Kidney (tissue), 14 donors: Measurements from ENCODE around the gene ABCA4. TPM values are rescaled to one million over a fixed set of nuclear protein-coding genes. Genes with fewer than 3 reads are reported as not detected.
"Not testable (repeated sequence)": the region's sequence is repeated elsewhere in the genome, so short reads cannot be mapped to it uniquely, and the experiment has no call there.

Source experiments
- DNase-seq, 5 donors: peaks; one replicate each; pipeline ENCODE4 v3.0.0-alpha.2; 2013 to 2020
- FAIRE-seq: peaks from 2 replicates; lab custom pipeline; 2012; peaks lifted over from hg19 to GRCh38; lab: Jason Lieb, UNC
- H3K27ac ChIP-seq, 2 donors: one replicate each; pipeline ENCODE4 v1.7.0; 2013; ENCODE audit warnings: low read depth in 2 of 2, low read length in 2 of 2, inconsistent platforms in 1 of 2
- H3K27me3 ChIP-seq: one replicate; pipeline ENCODE4 v1.7.1; 2013; ENCODE audit warnings: low read length, inconsistent platforms; ENCODE audit not compliant: control insufficient read depth, insufficient read depth
- H3K36me3 ChIP-seq, 3 donors: one replicate each; pipeline versions ENCODE4 v1.7.0 to v1.7.1; 2013; ENCODE audit warnings: low read length in 3 of 3, control low read depth in 1 of 3, inconsistent platforms in 1 of 3; ENCODE audit not compliant: insufficient read depth in 3 of 3, control insufficient read depth in 2 of 3
- H3K4me1 ChIP-seq, 3 donors: one replicate each; pipeline versions ENCODE4 v1.7.0 to v1.7.1; 2013; ENCODE audit warnings: low read length in 3 of 3, inconsistent platforms in 1 of 3, low read depth in 1 of 3; ENCODE audit not compliant: control insufficient read depth in 2 of 3, insufficient read depth in 2 of 3
- H3K4me3 ChIP-seq, 3 donors: one replicate each; pipeline versions ENCODE4 v1.7.0 to v1.8.1; 2013; ENCODE audit warnings: low read length in 3 of 3, control low read depth in 1 of 3, inconsistent platforms in 1 of 3
- H3K9ac ChIP-seq, 3 donors: one replicate each; pipeline versions ENCODE4 v1.7.0 to v1.7.1; 2013; ENCODE audit warnings: low read length in 3 of 3, control low read depth in 1 of 3, inconsistent platforms in 1 of 3
- H3K9me3 ChIP-seq, 3 donors: one replicate each; pipeline versions ENCODE4 v1.7.0 to v1.7.1; 2013; ENCODE audit warnings: low read length in 3 of 3, control low read depth in 1 of 3, inconsistent platforms in 1 of 3; ENCODE audit not compliant: control insufficient read depth in 2 of 3, insufficient read depth in 1 of 3
- intact Hi-C: fragments of 100-400 bp; cut with DNase I; formaldehyde crosslinking; loops from one replicate; pipeline ENCODE4 v1.11.1; 2022
- polyA plus RNA-seq: library from polyadenylated mRNA; stranded (reverse); fragments of 350-450 nt; fragmentation: Illumina TruSeq; extraction: RNeasy Lipid Tissue Mini Kit (QIAGEN cat#74804); gene quantifications from one replicate; pipeline ENCODE4 v1.2.3, GENCODE V29; 2014; ENCODE audit warnings: low read depth, low replicate concordance; ENCODE audit not compliant: insufficient read depth
- total RNA-seq: library from RNA; stranded (reverse); fragmentation: NEBNext Ultra II Directional; extraction: Animal tissue kit (Norgen Biotek cat#: 25700); gene quantifications from one replicate; pipeline ENCODE4 v1.2.1, GENCODE V29; 2021
- TF ChIP-seq, protein P1 (sequence below): IDR thresholded peaks from 3 replicates; pipeline ENCODE4 v1.5.1; 2012; ENCODE audit warnings: mild to moderate bottlenecking, moderate library complexity, borderline replicate concordance; ENCODE audit not compliant: insufficient read depth; ENCODE audit errors: extremely low read depth
- donor health status: control.
- donor health status: control.
- donor health status: control.
- donor health status: control.
- donor health status: control.
- donor health status: DM: yes; HTN: yes; CAD: no.
- donor health status: Normal renal cell carcinoma (clear cell type).

ABCA4 gene
- total and polyA plus RNA-seq, 2 donors from 2014 or later = 1.5 to 2.1 TPM

DNA sequence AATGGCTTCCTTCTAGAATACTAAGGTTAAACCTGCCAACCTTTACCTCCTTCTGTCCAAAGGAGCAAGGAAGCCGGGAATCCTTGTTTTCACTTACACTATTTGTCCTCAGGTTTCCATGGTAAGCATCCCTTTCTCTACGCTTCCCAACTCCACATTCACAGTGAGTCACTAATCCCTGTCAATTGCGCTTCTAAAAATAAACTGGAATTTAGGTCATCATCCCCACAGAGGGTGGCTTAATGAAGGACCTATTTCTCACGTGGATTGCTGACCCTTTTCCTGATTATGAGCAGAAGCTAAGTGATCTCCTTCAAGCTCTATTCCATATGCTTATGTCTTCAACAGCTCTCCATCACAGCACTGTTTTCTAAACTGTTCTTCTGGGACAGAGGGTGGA, 39.9 kb upstream of the ABCA4 start:
- Histone ChIP-seq H3K4me3 (no peak overlapping the region), H3K27ac (no peak overlapping the region), H3K9me3 (no peaks in the 10 kb centered on the region), H3K4me1 (no peaks in the 10 kb centered on the region), H3K9ac (no peak overlapping the region), H3K27me3 (no peaks in the 10 kb centered on the region), H3K36me3 (no peaks in the 10 kb centered on the region)
- DNase-seq = peak in 1 of 5 donors; percentile 11
- intact Hi-C loops = no loop called here
- TF ChIP-seq, protein P1, sequence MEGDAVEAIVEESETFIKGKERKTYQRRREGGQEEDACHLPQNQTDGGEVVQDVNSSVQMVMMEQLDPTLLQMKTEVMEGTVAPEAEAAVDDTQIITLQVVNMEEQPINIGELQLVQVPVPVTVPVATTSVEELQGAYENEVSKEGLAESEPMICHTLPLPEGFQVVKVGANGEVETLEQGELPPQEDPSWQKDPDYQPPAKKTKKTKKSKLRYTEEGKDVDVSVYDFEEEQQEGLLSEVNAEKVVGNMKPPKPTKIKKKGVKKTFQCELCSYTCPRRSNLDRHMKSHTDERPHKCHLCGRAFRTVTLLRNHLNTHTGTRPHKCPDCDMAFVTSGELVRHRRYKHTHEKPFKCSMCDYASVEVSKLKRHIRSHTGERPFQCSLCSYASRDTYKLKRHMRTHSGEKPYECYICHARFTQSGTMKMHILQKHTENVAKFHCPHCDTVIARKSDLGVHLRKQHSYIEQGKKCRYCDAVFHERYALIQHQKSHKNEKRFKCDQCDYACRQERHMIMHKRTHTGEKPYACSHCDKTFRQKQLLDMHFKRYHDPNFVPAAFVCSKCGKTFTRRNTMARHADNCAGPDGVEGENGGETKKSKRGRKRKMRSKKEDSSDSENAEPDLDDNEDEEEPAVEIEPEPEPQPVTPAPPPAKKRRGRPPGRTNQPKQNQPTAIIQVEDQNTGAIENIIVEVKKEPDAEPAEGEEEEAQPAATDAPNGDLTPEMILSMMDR = no peak
- no peak for FAIRE-seq

DNA sequence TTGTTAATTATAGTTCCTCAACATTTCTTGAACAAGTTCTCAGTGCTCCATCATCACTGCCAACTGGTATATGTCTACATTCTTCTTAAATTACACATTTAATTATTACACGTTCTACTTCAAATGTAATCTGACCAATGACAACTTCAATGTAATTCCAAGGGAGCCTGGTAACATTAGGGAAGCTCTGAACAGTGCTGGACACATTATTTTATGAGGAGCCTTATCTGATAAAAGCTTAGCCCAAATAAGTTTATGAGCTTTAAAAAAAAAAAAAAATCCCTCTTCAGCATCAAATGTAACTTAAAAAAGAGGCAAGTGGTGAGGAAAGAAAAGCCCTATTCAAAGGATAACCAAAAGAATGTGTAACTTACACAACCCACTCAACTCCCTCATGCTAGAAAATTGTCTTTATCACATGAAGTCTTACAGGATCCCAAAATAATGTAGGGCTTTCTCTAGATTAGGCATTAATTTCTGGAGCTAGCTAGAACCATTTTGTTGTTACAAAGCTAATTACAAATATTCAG, 35.2 kb upstream of the ABCA4 start:
- TF ChIP-seq, protein P1 = no peak
- H3K4me3 ChIP-seq = no peak overlapping the region
- FAIRE-seq = no peak

DNA sequence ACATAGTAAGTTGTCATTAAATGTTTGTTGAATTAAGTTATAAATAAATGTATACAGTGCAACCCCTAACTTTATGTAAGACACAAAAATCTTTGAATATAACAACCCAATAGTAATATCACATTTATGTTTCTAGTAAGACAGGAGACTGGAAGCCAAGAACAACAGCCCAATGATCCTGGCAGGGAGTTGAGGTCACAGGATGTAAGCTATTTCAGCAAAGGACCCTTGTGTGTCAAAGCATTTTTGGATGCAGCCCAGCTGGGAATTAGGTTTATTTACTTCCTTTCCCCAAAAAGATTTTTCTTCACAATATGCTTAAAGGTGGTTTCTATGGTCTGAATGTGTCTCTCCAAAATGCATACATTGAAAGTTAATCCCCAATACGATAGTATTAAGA, 34.0 kb upstream of the ABCA4 start:
- FAIRE-seq = no peak
- H3K9ac ChIP-seq = no peak overlapping the region
- H3K4me3 ChIP-seq = no peak overlapping the region
- intact Hi-C loops = no loop called here
- TF ChIP-seq, protein P1 = no peak
- peak in 3 of 5 donors; percentile 22 to 71 (median 44) for DNase-seq
- no peaks in the 10 kb centered on the region for H3K36me3 ChIP-seq
- peaks cover 0 to 3% (median 0%) of the 10 kb centered on the region in 3 donors for H3K4me1 ChIP-seq
- no peak overlapping the region for H3K27ac ChIP-seq
- no peaks in the 10 kb centered on the region for H3K9me3 ChIP-seq
- H3K27me3 ChIP-seq = no peaks in the 10 kb centered on the region

More for the DNA sequence above, 35.2 kb upstream of the ABCA4 start:
- Histone ChIP-seq H3K9ac (no peak overlapping the region), H3K27ac (no peak overlapping the region), H3K4me1 (peaks cover 0 to 3% (median 0%) of the 10 kb centered on the region in 3 donors), H3K9me3 (no peaks in the 10 kb centered on the region), H3K27me3 (no peaks in the 10 kb centered on the region), H3K36me3 (no peaks in the 10 kb centered on the region)
- no peak for DNase-seq
- intact Hi-C loops = no loop called here

- intact Hi-C loops = no loop called here
- no peak overlapping the region for H3K4me3 ChIP-seq
- no peaks in the 10 kb centered on the region for H3K36me3 ChIP-seq
- FAIRE-seq = no peak
- no peaks in the 10 kb centered on the region for H3K9me3 ChIP-seq
- H3K27me3 ChIP-seq = no peaks in the 10 kb centered on the region
- TF ChIP-seq, protein P1 = no peak
- H3K9ac ChIP-seq = no peak overlapping the region
- peaks cover 0 to 3% (median 0%) of the 10 kb centered on the region in 3 donors for H3K4me1 ChIP-seq
- H3K27ac ChIP-seq = no peak overlapping the region
- no peak for DNase-seq
These were observed 32.2 kb upstream of the ABCA4 start for GRCh38 chr1:94153133-94153532.

- H3K4me3 ChIP-seq, H3K9me3 ChIP-seq, FAIRE-seq, intact Hi-C loops, H3K9ac ChIP-seq, DNase-seq, H3K36me3 ChIP-seq, H3K27ac ChIP-seq, H3K4me1 ChIP-seq, H3K27me3 ChIP-seq: not testable (repeated sequence)
These were observed 28.2 kb upstream of the ABCA4 start for GRCh38 chr1:94149166-94149565.
